MM.1S (cell line): ENCODE measurements around the gene RPS29.

Experiments
- DNase-seq: peaks from one replicate; pipeline ENCODE4 v3.0.0-alpha.2; 2015
- H2AFZ ChIP-seq: fragments of 300-600 bp; sonication (generic); 2 replicates; pipeline ENCODE4 v1.6.0; 2016; ENCODE audit warnings: antibody characterized with exemption, low read length
- H3F3A ChIP-seq: fragments of 300-600 bp; sonication (generic); 2 replicates; pipeline ENCODE4 v1.6.1; 2016; ENCODE audit warnings: mild to moderate bottlenecking, antibody characterized with exemption, low read length, moderate library complexity, mixed read lengths; ENCODE audit not compliant: insufficient read depth
- H3K27ac ChIP-seq: fragments of 300-600 bp; sonication (generic); 2 replicates; pipeline ENCODE4 v1.5.1; 2016; ENCODE audit warnings: mild to moderate bottlenecking, low read length
- H3K27me3 ChIP-seq: fragments of 300-600 bp; sonication (generic); replicated peaks from 2 replicates; pipeline ENCODE4 v1.6.0; 2016; ENCODE audit warnings: low read length; ENCODE audit not compliant: insufficient read depth
- H3K36me3 ChIP-seq: fragments of 300-600 bp; sonication (generic); replicated peaks from 2 replicates; pipeline ENCODE4 v1.6.1; 2016; ENCODE audit warnings: mild to moderate bottlenecking, low read length, mixed read lengths; ENCODE audit not compliant: insufficient read depth
- H3K4me1 ChIP-seq: fragments of 300-600 bp; sonication (generic); 2 replicates; pipeline ENCODE4 v1.6.1; 2016; ENCODE audit warnings: low read length, mixed read lengths
- H3K4me2 ChIP-seq: fragments of 300-600 bp; sonication (generic); 2 replicates; pipeline ENCODE4 v1.6.0; 2016; ENCODE audit warnings: low read depth, low read length
- H3K4me3 ChIP-seq: fragments of 300-600 bp; sonication (generic); 2 replicates; pipeline ENCODE4 v1.5.1; 2016; ENCODE audit warnings: low read length, mixed read lengths
- H3K79me2 ChIP-seq: fragments of 300-600 bp; sonication (generic); 2 replicates; pipeline ENCODE4 v1.6.1; 2016; ENCODE audit warnings: mixed run types, low read length, mixed read lengths
- H3K9ac ChIP-seq: fragments of 300-600 bp; sonication (generic); 2 replicates; pipeline ENCODE4 v1.6.1; 2016; ENCODE audit warnings: low read length, mixed read lengths
- H3K9me2 ChIP-seq: fragments of 300-600 bp; sonication (generic); replicated peaks from 2 replicates; pipeline ENCODE4 v1.6.1; 2016; ENCODE audit warnings: mild to moderate bottlenecking, low read length, mixed read lengths; ENCODE audit not compliant: insufficient read depth
- H3K9me3 ChIP-seq: fragments of 300-600 bp; sonication (generic); replicated peaks from 2 replicates; pipeline ENCODE4 v1.6.1; 2016; ENCODE audit warnings: mild to moderate bottlenecking, low read length, mixed read lengths; ENCODE audit not compliant: insufficient read depth
- H4K20me1 ChIP-seq: fragments of 300-600 bp; sonication (generic); 2 replicates; pipeline ENCODE4 v1.6.1; 2016; ENCODE audit warnings: mild to moderate bottlenecking, low read length, moderate library complexity, mixed read lengths; ENCODE audit not compliant: insufficient read depth
- CTCF ChIP-seq: fragments of 300-600 bp; sonication (generic); IDR thresholded peaks from 2 replicates; pipeline ENCODE4 v1.5.1; 2016; ENCODE audit warnings: antibody characterized with exemption, low read length, mixed read lengths
- EZH2 ChIP-seq: fragments of 300-600 bp; sonication (generic); optimal IDR thresholded peaks from 2 replicates; pipeline ENCODE3; 2017; ENCODE audit warnings: low read depth, mild to moderate bottlenecking, antibody characterized with exemption, low read length, mixed read lengths
- EZH2phosphoT487 ChIP-seq: fragments of 300-600 bp; sonication (generic); IDR thresholded peaks from 2 replicates; pipeline ENCODE4 v1.6.1; 2018; ENCODE audit warnings: antibody characterized with exemption, low read length

RPS29 gene

GRCh38 chr14:49559979-49560768 lies 26.0 kb downstream of the RPS29 start:
- Histone ChIP-seq H3F3A (no peaks in the 10 kb centered on the region), H3K4me1 (no peaks in the 10 kb centered on the region), H3K9me3 (no peaks in the 10 kb centered on the region), H3K4me2 (no peak overlapping the region), H3K9me2 (no peaks in the 10 kb centered on the region), H3K79me2 (no peaks in the 10 kb centered on the region), H3K36me3 (no peaks in the 10 kb centered on the region), H3K27ac (no peak overlapping the region), H3K4me3 (no peak overlapping the region), H3K9ac (no peak overlapping the region), H4K20me1 (no peaks in the 10 kb centered on the region), H3K27me3 (no peaks in the 10 kb centered on the region), H2AFZ (no peak overlapping the region)
- DNase-seq: no peak
- no peak for TF ChIP-seq EZH2phosphoT487

- Histone ChIP-seq H3K4me2 (no peak overlapping the region), H3K36me3 (no peaks in the 10 kb centered on the region), H3K27me3 (no peaks in the 10 kb centered on the region), H3K4me3 (no peak overlapping the region), H3K9ac (no peak overlapping the region), H4K20me1 (no peaks in the 10 kb centered on the region), H2AFZ (no peak overlapping the region), H3K4me1 (no peaks in the 10 kb centered on the region), H3K27ac (no peak overlapping the region), H3K9me3 (no peaks in the 10 kb centered on the region), H3K79me2 (no peaks in the 10 kb centered on the region), H3K9me2 (no peaks in the 10 kb centered on the region), H3F3A (no peaks in the 10 kb centered on the region)
- DNase-seq: no peak
- TF ChIP-seq CTCF (no peak), EZH2phosphoT487 (no peak), EZH2 (no peak)
These were observed 32.3 kb downstream of the RPS29 start for GRCh38 chr14:49553892-49554291.

GRCh38 chr14:49553106-49553505 lies 33.1 kb downstream of the RPS29 start:
- Histone ChIP-seq H3K9ac (no peak overlapping the region), H3K4me1 (no peaks in the 10 kb centered on the region), H3K79me2 (no peaks in the 10 kb centered on the region), H3K9me3 (no peaks in the 10 kb centered on the region), H3K9me2 (no peaks in the 10 kb centered on the region), H3K27me3 (no peaks in the 10 kb centered on the region), H2AFZ (no peak overlapping the region), H3K4me2 (no peak overlapping the region), H4K20me1 (no peaks in the 10 kb centered on the region), H3K36me3 (no peaks in the 10 kb centered on the region), H3K27ac (no peak overlapping the region), H3F3A (no peaks in the 10 kb centered on the region), H3K4me3 (no peak overlapping the region)
- TF ChIP-seq CTCF (no peak), EZH2phosphoT487 (no peak), EZH2 (no peak)
- DNase-seq: no peak

- no peak overlapping the region for H3K4me3 ChIP-seq
- no peaks in the 10 kb centered on the region for H4K20me1 ChIP-seq
- no peaks in the 10 kb centered on the region for H3F3A ChIP-seq
- no peak overlapping the region for H3K9ac ChIP-seq
- H3K4me1 ChIP-seq: no peaks in the 10 kb centered on the region
- H3K9me2 ChIP-seq: no peaks in the 10 kb centered on the region
- H2AFZ ChIP-seq: no peak overlapping the region
- TF ChIP-seq CTCF (no peak), EZH2phosphoT487 (no peak), EZH2 (no peak)
- H3K36me3 ChIP-seq: no peaks in the 10 kb centered on the region
- H3K9me3 ChIP-seq: no peaks in the 10 kb centered on the region
- no peak overlapping the region for H3K27ac ChIP-seq
- no peak for DNase-seq
- H3K27me3 ChIP-seq: no peaks in the 10 kb centered on the region
- H3K4me2 ChIP-seq: no peak overlapping the region
- no peaks in the 10 kb centered on the region for H3K79me2 ChIP-seq
These were observed 34.6 kb downstream of the RPS29 start for GRCh38 chr14:49551569-49551968.
